Skeletal muscle tissue (tissue), 4 donors: ENCODE measurements around the gene FFAR3. TPM values are rescaled to one million over a fixed set of nuclear protein-coding genes. Genes with fewer than 3 reads are reported as not detected.

ENCODE experiments used
- H3K27ac ChIP-seq: one replicate; pipeline ENCODE4 v1.7.0; 2013; ENCODE audit warnings: mild to moderate bottlenecking, low read depth, low read length, inconsistent platforms
- H3K27me3 ChIP-seq, 3 donors: one replicate each; pipeline ENCODE4 v1.7.0; 2013; ENCODE audit warnings: low read length in 3 of 3; ENCODE audit not compliant: control insufficient read depth in 3 of 3, insufficient read depth in 3 of 3
- H3K36me3 ChIP-seq, 3 donors: one replicate each; pipeline ENCODE4 v1.7.0; 2013; ENCODE audit warnings: low read length in 3 of 3; ENCODE audit not compliant: control insufficient read depth in 3 of 3, insufficient read depth in 3 of 3
- H3K4me1 ChIP-seq, 3 donors: one replicate each; pipeline ENCODE4 v1.7.0; 2013; ENCODE audit warnings: low read length in 3 of 3, mild to moderate bottlenecking in 3 of 3; ENCODE audit not compliant: control insufficient read depth in 3 of 3, insufficient read depth in 3 of 3
- H3K4me3 ChIP-seq, 3 donors: one replicate each; pipeline ENCODE4 v1.7.0; 2013; ENCODE audit warnings: low read length in 3 of 3
- H3K9ac ChIP-seq, 3 donors: one replicate each; pipeline ENCODE4 v1.7.0; 2013; ENCODE audit warnings: low read length in 3 of 3, mild to moderate bottlenecking in 3 of 3, moderate library complexity in 2 of 3, low read depth in 1 of 3
- H3K9me3 ChIP-seq, 3 donors: one replicate each; pipeline ENCODE4 v1.7.0; 2013; ENCODE audit warnings: low read length in 3 of 3; ENCODE audit not compliant: control insufficient read depth in 3 of 3
- total RNA-seq: library from RNA; depleted of rRNA; stranded (reverse); fragments of >200 nt; gene quantifications from one replicate; pipeline ENCODE4 v1.2.3, GENCODE V29; 2014
- donor health status: Osteomylitis.

Gene FFAR3, protein sequence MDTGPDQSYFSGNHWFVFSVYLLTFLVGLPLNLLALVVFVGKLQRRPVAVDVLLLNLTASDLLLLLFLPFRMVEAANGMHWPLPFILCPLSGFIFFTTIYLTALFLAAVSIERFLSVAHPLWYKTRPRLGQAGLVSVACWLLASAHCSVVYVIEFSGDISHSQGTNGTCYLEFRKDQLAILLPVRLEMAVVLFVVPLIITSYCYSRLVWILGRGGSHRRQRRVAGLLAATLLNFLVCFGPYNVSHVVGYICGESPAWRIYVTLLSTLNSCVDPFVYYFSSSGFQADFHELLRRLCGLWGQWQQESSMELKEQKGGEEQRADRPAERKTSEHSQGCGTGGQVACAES
- not detected for total RNA-seq

DNA sequence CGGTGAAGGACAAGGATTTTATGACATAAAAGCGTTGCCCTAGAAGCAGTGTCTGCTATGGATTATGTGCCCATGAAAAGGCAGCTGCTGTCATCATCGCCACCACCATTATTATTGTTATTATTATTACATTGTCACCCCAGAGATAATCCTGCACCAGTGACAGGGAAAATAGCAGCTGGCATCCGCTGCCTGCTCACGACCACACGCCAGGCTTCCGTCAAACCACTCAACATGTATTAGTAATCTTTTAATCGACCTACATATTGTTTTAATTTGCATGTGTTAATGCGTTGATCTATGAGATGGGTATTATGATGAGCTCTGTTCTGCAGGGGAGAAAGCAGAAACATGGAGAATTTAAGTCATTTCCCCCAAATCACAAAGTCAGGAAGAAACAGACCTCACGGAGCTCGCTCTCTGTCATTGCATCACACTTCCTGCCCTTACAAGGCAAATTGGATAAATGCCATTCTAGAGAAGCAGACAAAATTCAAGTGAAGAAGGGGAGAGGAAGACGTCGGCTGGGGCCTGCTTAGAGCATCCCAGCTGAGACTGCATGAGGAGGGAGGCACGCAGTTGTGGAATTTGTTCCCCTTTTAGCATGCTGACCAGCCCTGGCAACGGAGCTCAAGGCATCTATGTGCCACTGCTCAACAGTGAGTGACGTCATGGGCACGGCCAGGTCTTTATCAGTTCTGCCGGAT is at the start of gene FFAR3:
Gene FFAR3, plus strand, starts transcription at position 594 of the 707 bp plus-strand sequence. CDS start 431 bp downstream, outside the sequence.
- Histone ChIP-seq H3K27ac (no peak within 1 kb of the TSS), H3K27me3 (peaks cover 0 to 12% (median 7%) of the 10 kb centered on the region in 3 donors), H3K4me3 (no peak within 1 kb of the TSS), H3K4me1 (peaks cover 0 to 3% (median 2%) of the 10 kb centered on the region in 3 donors), H3K36me3 (no peaks in the 10 kb centered on the region), H3K9me3 (no peaks in the 10 kb centered on the region), H3K9ac (no peak within 1 kb of the TSS)

DNA sequence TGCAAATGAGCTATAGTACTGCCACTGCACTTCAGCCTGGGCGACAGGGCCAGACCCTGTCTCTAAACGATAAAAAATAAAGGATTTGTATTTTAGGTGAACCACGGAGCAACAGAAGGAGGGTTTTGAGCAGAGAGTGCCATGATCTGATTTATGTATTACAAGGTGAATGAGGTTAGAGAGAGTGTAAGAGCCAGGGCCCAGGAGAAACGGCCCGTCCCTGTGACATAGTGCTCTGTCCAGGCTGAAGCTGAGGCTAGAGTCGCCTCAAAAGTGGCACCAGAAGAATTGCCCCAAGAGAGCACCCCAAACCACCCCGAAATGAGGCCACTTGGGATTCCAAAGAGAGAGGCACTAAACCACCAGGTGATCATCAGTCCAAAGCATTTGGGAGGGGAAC is 49.4 kb upstream of the FFAR3 start:
- Histone ChIP-seq H3K27ac (no peak overlapping the region), H3K4me1 (no peaks in the 10 kb centered on the region), H3K9me3 (no peaks in the 10 kb centered on the region), H3K4me3 (no peak overlapping the region), H3K9ac (no peak overlapping the region), H3K27me3 (peaks cover 6 to 8% (median 7%) of the 10 kb centered on the region in 3 donors), H3K36me3 (no peaks in the 10 kb centered on the region)

DNA sequence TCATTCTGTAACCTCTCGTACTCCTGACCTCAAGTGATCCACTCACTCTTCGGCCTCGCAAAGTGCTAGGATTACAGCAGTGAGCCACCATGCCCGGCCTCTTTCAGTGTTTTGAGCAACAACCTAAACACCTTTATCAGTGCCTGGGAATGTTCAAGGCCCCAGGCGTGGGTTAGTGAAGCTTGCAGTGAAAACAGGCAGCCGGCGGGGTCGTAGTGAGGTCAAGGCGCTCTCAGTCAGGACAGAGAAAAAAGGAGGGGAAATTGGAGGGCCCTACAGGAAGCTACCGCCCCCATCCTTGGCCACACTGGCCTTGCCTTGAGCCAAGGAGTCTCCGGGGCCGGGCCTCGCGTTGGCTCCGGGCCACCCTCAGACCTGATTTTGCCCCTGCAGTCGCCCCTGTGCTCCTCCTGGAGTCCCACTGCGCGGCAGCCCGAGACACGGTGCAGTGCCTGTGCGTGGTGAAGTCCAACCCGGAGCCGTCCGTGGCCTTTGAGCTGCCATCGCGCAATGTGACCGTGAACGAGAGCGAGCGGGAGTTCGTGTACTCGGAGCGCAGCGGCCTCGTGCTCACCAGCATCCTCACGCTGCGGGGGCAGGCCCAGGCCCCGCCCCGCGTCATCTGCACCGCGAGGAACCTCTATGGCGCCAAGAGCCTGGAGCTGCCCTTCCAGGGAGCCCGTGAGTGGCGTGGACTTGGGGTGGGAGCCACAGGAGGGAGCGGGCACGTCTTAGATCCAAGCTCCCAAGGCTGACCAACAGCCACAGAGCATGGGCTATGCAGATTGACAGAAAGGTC is 48.6 kb upstream of the FFAR3 start:
- Histone ChIP-seq H3K27me3 (peaks cover 4 to 8% (median 8%) of the 10 kb centered on the region in 3 donors), H3K9ac (no peak overlapping the region), H3K4me3 (no peak overlapping the region), H3K36me3 (no peaks in the 10 kb centered on the region), H3K27ac (no peak overlapping the region), H3K9me3 (no peaks in the 10 kb centered on the region), H3K4me1 (no peaks in the 10 kb centered on the region)

DNA sequence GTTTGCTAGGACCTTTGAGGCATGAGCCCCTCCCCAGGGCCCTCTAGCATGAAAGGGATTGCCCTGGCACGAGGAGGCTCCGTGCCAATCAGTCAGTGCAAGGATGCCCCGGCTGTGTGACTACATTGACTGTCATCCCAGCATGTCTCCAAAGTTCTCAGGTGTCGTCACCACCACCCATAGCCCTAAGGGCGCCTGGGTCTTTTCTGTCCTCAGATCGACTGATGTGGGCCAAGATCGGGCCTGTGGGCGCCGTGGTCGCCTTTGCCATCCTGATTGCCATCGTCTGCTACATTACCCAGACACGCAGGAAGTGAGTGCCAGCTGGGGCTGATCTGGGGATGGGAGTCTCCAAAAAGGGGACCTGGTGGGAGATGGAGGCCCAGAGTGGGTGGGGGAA is 47.9 kb upstream of the FFAR3 start:
- Histone ChIP-seq H3K36me3 (no peaks in the 10 kb centered on the region), H3K4me3 (no peak overlapping the region), H3K27me3 (peaks cover 4 to 8% (median 8%) of the 10 kb centered on the region in 3 donors), H3K9me3 (no peaks in the 10 kb centered on the region), H3K4me1 (no peaks in the 10 kb centered on the region), H3K27ac (no peak overlapping the region), H3K9ac (no peak overlapping the region)

DNA sequence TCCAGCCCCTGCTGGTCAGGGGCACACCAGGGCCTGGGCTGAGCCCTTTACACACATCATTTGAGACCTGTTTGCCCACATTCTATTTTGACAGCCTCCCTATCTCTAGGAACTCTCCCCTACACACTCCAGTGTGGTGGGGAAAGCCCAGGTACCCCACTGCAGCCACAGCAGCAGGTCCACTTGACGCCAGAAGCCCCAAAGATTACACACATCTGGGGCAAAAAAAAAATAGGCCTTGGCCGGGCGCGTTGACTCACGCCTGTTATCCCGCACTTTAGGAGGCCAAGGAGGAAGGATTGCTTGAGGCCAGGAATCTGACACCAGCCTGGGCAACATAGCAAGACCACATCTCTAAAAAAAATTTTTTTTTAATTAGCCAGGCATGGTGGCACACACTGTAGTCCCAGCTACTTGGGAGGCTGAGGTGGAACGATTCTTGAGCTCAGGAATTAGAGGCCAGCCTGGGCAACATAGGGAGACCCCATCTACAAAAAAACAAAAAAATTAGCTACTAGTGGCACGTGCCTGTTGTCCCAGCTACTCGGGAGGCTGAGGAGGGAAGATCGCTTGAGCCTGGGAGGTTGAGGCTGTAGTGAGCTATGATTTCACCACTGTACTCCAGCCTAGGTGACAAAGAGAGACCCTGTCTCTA is 47.3 kb upstream of the FFAR3 start:
- no peaks in the 10 kb centered on the region for H3K36me3 ChIP-seq
- H3K27ac ChIP-seq = no peak overlapping the region
- no peak overlapping the region for H3K4me3 ChIP-seq
- H3K4me1 ChIP-seq = no peaks in the 10 kb centered on the region
- no peaks in the 10 kb centered on the region for H3K9me3 ChIP-seq
- peaks cover 4 to 8% (median 8%) of the 10 kb centered on the region in 3 donors for H3K27me3 ChIP-seq
- H3K9ac ChIP-seq = no peak overlapping the region

DNA sequence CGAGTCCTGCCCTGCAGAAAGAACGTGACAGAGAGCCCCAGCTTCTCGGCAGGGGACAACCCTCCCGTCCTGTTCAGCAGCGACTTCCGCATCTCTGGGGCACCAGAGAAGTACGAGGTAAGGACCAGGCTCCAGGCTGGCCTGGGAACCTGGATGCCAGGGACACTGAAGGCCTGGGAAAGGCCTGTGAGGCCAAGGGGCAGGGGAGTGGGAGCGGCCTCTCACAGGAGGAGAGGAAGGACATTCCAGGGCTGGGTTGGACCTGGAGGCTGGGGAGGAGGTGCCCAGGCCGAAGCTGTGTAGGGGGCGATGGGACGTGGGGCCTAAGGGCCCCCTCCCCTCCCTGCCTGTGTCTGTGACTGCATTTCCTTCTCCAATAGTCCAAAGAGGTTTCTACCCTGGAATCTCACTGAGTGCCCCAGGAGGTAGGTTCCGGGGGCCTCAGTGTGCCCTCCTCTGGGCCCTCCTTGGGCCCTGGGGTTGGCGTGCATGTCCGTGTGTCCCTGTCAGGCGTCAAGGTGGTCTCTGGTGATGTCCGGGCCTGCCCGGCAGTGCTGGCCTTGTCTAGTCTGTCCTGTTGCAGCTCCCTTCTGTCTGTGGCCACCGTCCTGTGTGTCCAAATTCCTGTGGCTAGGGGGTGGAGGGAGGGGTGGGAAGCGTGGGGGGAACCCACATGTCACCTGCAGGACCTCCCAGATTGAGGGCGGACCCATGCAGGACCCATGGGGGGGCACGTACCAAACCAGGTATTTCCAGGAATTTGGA is 46.2 kb upstream of the FFAR3 start:
- H3K36me3 ChIP-seq = no peaks in the 10 kb centered on the region
- H3K27ac ChIP-seq = no peak overlapping the region
- H3K4me3 ChIP-seq = no peak overlapping the region
- H3K9me3 ChIP-seq = no peaks in the 10 kb centered on the region
- H3K27me3 ChIP-seq = peaks cover 4 to 8% (median 6%) of the 10 kb centered on the region in 3 donors
- no peaks in the 10 kb centered on the region for H3K4me1 ChIP-seq
- no peak overlapping the region for H3K9ac ChIP-seq

DNA sequence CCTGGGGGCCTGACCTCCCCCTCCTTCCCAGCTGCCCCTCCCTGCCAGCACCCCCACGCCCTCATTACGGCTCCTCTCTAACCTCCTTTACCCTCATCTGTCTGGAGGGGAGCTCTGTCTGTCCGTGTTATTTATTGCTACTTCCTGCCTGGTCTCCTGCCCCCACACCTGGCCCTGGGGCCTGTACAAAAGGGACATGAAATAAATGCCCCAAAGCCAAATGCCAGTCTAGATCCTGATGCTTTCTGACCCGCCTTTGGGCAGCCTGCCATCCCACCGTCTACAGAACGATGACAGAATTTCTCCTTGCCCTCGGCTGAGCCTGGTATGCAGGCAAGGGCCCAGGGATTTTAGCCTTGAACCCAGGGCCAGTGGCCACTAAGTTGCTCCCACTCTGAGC is 44.7 kb upstream of the FFAR3 start:
- no peak overlapping the region for H3K27ac ChIP-seq
- no peaks in the 10 kb centered on the region for H3K9me3 ChIP-seq
- H3K4me1 ChIP-seq = peaks cover 0 to 1% (median under 1%) of the 10 kb centered on the region in 3 donors
- no peak overlapping the region for H3K9ac ChIP-seq
- H3K4me3 ChIP-seq = no peak overlapping the region
- no peaks in the 10 kb centered on the region for H3K36me3 ChIP-seq
- peaks cover 0 to 8% (median 4%) of the 10 kb centered on the region in 3 donors for H3K27me3 ChIP-seq

DNA sequence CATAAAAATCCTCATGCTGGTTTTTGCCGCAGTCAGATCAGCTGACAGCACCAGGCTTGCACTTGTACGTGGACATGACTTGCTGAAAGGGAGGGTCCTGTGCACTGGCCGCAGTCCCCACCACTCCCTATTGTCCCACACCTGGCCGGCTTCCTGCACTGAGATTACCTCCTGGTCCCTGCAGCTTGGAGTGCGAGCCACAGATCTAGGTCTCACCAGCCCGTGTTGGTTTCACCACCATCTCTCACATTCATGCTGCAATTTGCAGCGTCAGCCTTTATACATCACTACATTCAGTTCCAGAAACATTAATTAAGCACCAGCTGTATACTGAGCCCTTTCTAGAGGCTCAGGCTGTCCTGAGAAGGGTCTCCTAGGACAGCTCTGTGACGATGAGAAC is 44.2 kb upstream of the FFAR3 start:
- H3K27me3 ChIP-seq = peaks cover 0 to 8% (median 4%) of the 10 kb centered on the region in 3 donors
- no peak overlapping the region for H3K9ac ChIP-seq
- H3K4me3 ChIP-seq = no peak overlapping the region
- no peaks in the 10 kb centered on the region for H3K9me3 ChIP-seq
- H3K4me1 ChIP-seq = peaks cover 0 to 6% (median 5%) of the 10 kb centered on the region in 3 donors
- H3K27ac ChIP-seq = no peak overlapping the region
- H3K36me3 ChIP-seq = no peaks in the 10 kb centered on the region

DNA sequence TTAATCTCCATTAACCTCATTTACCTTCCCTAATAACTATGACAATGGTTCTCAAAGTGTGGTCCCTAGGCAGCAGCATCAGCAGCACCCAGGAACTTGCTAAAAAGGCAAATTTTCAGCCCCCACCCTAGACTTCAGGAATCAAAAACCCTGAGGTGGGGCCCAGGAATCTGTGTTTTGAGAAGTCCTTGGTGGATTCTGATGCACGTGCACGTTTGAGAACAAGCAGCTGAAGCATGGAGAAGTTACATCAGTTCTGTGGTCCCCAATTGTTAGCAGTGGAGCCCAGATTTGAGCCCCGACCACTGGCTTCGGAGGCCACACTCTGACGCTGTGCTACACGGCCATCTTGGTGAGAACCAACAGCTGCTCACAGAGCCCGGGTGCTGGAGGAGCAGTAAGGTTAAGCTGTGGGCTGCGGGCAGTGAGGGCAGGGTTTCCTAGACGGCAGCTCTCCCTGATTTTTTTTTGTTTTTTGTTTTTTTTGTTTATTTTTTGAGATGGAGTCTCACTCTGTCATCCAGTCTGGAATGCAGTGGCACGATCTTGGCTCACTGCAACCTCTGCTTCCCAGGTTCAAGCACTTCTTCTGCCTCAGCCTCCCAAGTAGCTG is 43.3 kb upstream of the FFAR3 start:
- peaks cover 0 to 11% (median 10%) of the 10 kb centered on the region in 3 donors for H3K4me1 ChIP-seq
- no peak overlapping the region for H3K4me3 ChIP-seq
- H3K9me3 ChIP-seq = no peaks in the 10 kb centered on the region
- peaks cover 0 to 4% (median 4%) of the 10 kb centered on the region in 3 donors for H3K27me3 ChIP-seq
- no peak overlapping the region for H3K9ac ChIP-seq
- no peaks in the 10 kb centered on the region for H3K36me3 ChIP-seq
- no peak overlapping the region for H3K27ac ChIP-seq
